ENCODE data around the gene RAB5A. TPM values are rescaled to one million over a fixed set of nuclear protein-coding genes. Genes with fewer than 3 reads are reported as not detected.

RAB5A gene
- total RNA-seq, 1 experiment from 2014 or later: 86.8 TPM

- BruUV-seq (replicated peaks): no TSS peak
These were observed 61.7 kb downstream of the RAB5A start for GRCh38 chr3:20008646-20009045.

GRCh38 chr3:20012164-20012563 is 65.3 kb downstream of the RAB5A start, which contains the start of gene PP2D1:
Gene PP2D1, minus strand, starts transcription at chr3:20012264. Its CDS starts 192 bp downstream, at chr3:20012072.
- no TSS peak for BruUV-seq (replicated peaks)
- intact Hi-C loops (cut with micrococcal nuclease): no loop called here
- Histone ChIP-seq H4K20me1 (ENCODE audit: low read length) (no peaks in the 10 kb centered on the region), H3K27me3 (ENCODE audit: low read length) (no peaks in the 10 kb centered on the region), H3K4me3 (ENCODE audit: low read length) (no peak within 1 kb of the TSS), H2AFZ (ENCODE audit: low read length) (no peak within 1 kb of the TSS), H3K9me2 (replicated peaks; ENCODE audit: low read length) (no peaks in the 10 kb centered on the region), H3F3A (ENCODE audit: low read length, unreplicated experiment) (no peaks in the 10 kb centered on the region), H3K4me2 (ENCODE audit: low read length) (no peak within 1 kb of the TSS), H3K79me2 (ENCODE audit: low read length) (no peaks in the 10 kb centered on the region), H3K36me3 (ENCODE audit: low read depth, low read length) (no peaks in the 10 kb centered on the region), H3K27ac (ENCODE audit: low read length) (no peak within 1 kb of the TSS), H3K9ac (ENCODE audit: low read length) (no peak within 1 kb of the TSS), H3K4me1 (ENCODE audit: insufficient read depth, low read length) (no peaks in the 10 kb centered on the region), H3K9me3 (ENCODE audit: low read length) (no peaks in the 10 kb centered on the region)
- TF ChIP-seq EZH2 (IDR thresholded peaks at IDR 0.05; ENCODE audit: low read length, unreplicated experiment): no peak
- no peak for TF ChIP-seq CTCF (conservative IDR thresholded peaks at IDR 0.05; ENCODE audit: low read depth, low read length)
- TF ChIP-seq EZH2phosphoT487 (IDR thresholded peaks at IDR 0.05; ENCODE audit: borderline replicate concordance, low read length): no peak
- CTCF ChIA-PET: no interaction called here
- DNase-seq: no peak
- no peak for ATAC-seq
- POLR2A ChIA-PET (ENCODE audit: unreplicated experiment): no interaction called here

More at GRCh38 chr3:20008646-20009045, 61.7 kb downstream of the RAB5A start:
- ATAC-seq (no peak), DNase-seq (no peak)
- H3K36me3 ChIP-seq (ENCODE audit: low read depth, low read length): no peaks in the 10 kb centered on the region
- no peak overlapping the region for H3K27ac ChIP-seq (ENCODE audit: low read length)
- no peaks in the 10 kb centered on the region for H3K79me2 ChIP-seq (ENCODE audit: low read length)
- H2AFZ ChIP-seq (ENCODE audit: low read length): no peak overlapping the region
- TF ChIP-seq EZH2phosphoT487 (IDR thresholded peaks at IDR 0.05; ENCODE audit: borderline replicate concordance, low read length): no peak
- no peak for TF ChIP-seq CTCF (conservative IDR thresholded peaks at IDR 0.05; ENCODE audit: low read depth, low read length)
- no peak for TF ChIP-seq EZH2 (IDR thresholded peaks at IDR 0.05; ENCODE audit: low read length, unreplicated experiment)
- no peak overlapping the region for H3K4me2 ChIP-seq (ENCODE audit: low read length)
- CTCF ChIA-PET: no interaction called here
- no peak overlapping the region for H3K9ac ChIP-seq (ENCODE audit: low read length)
- no peaks in the 10 kb centered on the region for H4K20me1 ChIP-seq (ENCODE audit: low read length)
- no peaks in the 10 kb centered on the region for H3K9me3 ChIP-seq (ENCODE audit: low read length)
- H3K4me3 ChIP-seq (ENCODE audit: low read length): no peak overlapping the region
- no peaks in the 10 kb centered on the region for H3F3A ChIP-seq (ENCODE audit: low read length, unreplicated experiment)
- no peaks in the 10 kb centered on the region for H3K4me1 ChIP-seq (ENCODE audit: insufficient read depth, low read length)
- POLR2A ChIA-PET (ENCODE audit: unreplicated experiment): no interaction called here
- H3K9me2 ChIP-seq (replicated peaks; ENCODE audit: low read length): no peaks in the 10 kb centered on the region
- H3K27me3 ChIP-seq (ENCODE audit: low read length): no peaks in the 10 kb centered on the region
- intact Hi-C loops (cut with micrococcal nuclease): no loop called here

- no peak overlapping the region for H3K4me2 ChIP-seq (ENCODE audit: low read length)
- H3K9ac ChIP-seq (ENCODE audit: low read length): no peak overlapping the region
- CTCF ChIA-PET: no interaction called here
These were observed 66.5 kb downstream of the RAB5A start for GRCh38 chr3:20013396-20013795.

More at GRCh38 chr3:20013396-20013795, 66.5 kb downstream of the RAB5A start:
- no TSS peak for BruUV-seq (replicated peaks)
- POLR2A ChIA-PET (ENCODE audit: unreplicated experiment): no interaction called here
- DNase-seq (no peak), ATAC-seq (no peak)
- Histone ChIP-seq H3K9me2 (replicated peaks; ENCODE audit: low read length) (no peaks in the 10 kb centered on the region), H3K36me3 (ENCODE audit: low read depth, low read length) (no peaks in the 10 kb centered on the region), H2AFZ (ENCODE audit: low read length) (no peak overlapping the region), H3F3A (ENCODE audit: low read length, unreplicated experiment) (no peaks in the 10 kb centered on the region), H3K27me3 (ENCODE audit: low read length) (no peaks in the 10 kb centered on the region), H3K4me1 (ENCODE audit: insufficient read depth, low read length) (no peaks in the 10 kb centered on the region), H3K9me3 (ENCODE audit: low read length) (no peaks in the 10 kb centered on the region), H3K4me3 (ENCODE audit: low read length) (no peak overlapping the region), H3K27ac (ENCODE audit: low read length) (no peak overlapping the region), H4K20me1 (ENCODE audit: low read length) (no peaks in the 10 kb centered on the region), H3K79me2 (ENCODE audit: low read length) (no peaks in the 10 kb centered on the region)
- TF ChIP-seq CTCF (conservative IDR thresholded peaks at IDR 0.05; ENCODE audit: low read depth, low read length): no peak
- no peak for TF ChIP-seq EZH2 (IDR thresholded peaks at IDR 0.05; ENCODE audit: low read length, unreplicated experiment)
- TF ChIP-seq EZH2phosphoT487 (IDR thresholded peaks at IDR 0.05; ENCODE audit: borderline replicate concordance, low read length): no peak
- intact Hi-C loops (cut with micrococcal nuclease): no loop called here

Measured in PC-3 (cell line).